Right lobe of liver (tissue), 4 donors: ENCODE data around the gene AFAP1.

Experiments
- POLR2A ChIP-seq: fragments of 450-650 bp; IDR thresholded peaks from one replicate; pipeline ENCODE4 v1.6.1; 2017; ENCODE audit warnings: antibody characterized with exemption, mild to moderate bottlenecking
- TF ChIP-seq, protein P1 (sequence below), 4 donors: fragments of 200-600 bp in 3 of 4; fragments of 450-650 bp in 1 of 4; IDR thresholded peaks; one replicate each; pipeline versions ENCODE4 v1.5.1 to v1.8.0; 2016 to 2022; ENCODE audit warnings: antibody characterized with exemption in 4 of 4, mild to moderate bottlenecking in 2 of 4
- donor health status: DM: no; HTN: no; CAD: no.
- donor health status: DM: no; HTN: no; CAD: no.
- donor health status: DM: no; HTN: yes; CAD: no.

DNA sequence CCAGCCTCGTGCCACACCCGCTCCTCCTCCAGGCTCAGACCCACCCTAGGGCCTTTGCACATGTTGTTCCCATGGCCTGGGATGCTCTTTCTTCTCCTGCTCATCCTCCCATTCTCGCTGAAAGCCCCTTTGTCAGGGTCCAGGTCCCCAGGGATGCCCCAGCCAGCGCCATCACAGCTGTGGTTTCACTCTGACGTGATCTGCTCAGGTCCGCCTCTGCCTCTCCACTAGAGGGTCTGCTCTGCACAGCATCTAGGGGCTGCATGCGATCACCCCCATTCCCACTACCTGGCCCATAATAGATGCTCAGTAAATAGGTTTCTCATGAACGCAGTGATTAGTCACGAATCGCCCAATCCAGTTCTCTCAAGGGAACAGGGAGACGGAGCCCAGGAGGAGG is 222.5 kb downstream of the AFAP1 start:
- TF ChIP-seq, protein P1, sequence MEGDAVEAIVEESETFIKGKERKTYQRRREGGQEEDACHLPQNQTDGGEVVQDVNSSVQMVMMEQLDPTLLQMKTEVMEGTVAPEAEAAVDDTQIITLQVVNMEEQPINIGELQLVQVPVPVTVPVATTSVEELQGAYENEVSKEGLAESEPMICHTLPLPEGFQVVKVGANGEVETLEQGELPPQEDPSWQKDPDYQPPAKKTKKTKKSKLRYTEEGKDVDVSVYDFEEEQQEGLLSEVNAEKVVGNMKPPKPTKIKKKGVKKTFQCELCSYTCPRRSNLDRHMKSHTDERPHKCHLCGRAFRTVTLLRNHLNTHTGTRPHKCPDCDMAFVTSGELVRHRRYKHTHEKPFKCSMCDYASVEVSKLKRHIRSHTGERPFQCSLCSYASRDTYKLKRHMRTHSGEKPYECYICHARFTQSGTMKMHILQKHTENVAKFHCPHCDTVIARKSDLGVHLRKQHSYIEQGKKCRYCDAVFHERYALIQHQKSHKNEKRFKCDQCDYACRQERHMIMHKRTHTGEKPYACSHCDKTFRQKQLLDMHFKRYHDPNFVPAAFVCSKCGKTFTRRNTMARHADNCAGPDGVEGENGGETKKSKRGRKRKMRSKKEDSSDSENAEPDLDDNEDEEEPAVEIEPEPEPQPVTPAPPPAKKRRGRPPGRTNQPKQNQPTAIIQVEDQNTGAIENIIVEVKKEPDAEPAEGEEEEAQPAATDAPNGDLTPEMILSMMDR (IDR thresholded peaks at IDR 0.05): no peak
- no peak for TF ChIP-seq POLR2A
